ENCODE measurements around the gene FAM222B. TPM values are rescaled to one million over a fixed set of nuclear protein-coding genes. Genes with fewer than 3 reads are reported as not detected.
A peak's percentile ranks its signal among the peaks of the same experiment; 100 is the strongest.

FAM222B gene
- total RNA-seq, 1 experiment from 2014 or later: 4.8 TPM

DNA sequence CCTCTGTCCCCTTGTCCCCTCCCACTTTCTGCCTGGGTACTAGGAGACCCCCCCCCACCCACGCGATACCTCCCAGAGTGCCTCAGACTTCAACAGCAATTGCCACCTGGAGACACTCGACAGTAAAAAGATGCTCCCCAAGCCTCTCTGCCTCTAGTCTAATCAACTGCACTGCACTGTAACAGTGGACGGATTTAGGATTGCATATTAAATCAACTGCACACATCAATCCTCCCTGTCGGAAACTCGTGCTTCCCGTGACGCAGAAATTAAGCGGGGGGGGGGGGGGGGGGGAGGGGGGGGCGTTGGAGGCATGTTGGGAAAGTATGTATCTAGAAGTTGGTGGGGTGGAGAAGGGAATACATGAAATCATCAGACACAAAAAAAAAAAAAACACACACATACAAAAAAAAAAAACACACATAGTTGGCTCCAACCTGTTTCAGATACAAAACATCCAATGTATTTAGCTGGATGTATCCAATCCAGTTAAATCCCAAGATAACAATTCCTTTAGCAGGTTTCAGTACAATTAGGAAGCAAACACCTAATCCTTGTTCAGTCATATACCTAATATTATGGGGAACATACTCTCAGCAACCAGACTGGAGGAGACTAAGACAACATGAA, 29.7 kb downstream of the FAM222B start:
- no peak for TF ChIP-seq EZH2 (IDR thresholded peaks at IDR 0.05; ENCODE audit: low read length, unreplicated experiment)
- TF ChIP-seq, protein P1, sequence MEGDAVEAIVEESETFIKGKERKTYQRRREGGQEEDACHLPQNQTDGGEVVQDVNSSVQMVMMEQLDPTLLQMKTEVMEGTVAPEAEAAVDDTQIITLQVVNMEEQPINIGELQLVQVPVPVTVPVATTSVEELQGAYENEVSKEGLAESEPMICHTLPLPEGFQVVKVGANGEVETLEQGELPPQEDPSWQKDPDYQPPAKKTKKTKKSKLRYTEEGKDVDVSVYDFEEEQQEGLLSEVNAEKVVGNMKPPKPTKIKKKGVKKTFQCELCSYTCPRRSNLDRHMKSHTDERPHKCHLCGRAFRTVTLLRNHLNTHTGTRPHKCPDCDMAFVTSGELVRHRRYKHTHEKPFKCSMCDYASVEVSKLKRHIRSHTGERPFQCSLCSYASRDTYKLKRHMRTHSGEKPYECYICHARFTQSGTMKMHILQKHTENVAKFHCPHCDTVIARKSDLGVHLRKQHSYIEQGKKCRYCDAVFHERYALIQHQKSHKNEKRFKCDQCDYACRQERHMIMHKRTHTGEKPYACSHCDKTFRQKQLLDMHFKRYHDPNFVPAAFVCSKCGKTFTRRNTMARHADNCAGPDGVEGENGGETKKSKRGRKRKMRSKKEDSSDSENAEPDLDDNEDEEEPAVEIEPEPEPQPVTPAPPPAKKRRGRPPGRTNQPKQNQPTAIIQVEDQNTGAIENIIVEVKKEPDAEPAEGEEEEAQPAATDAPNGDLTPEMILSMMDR (conservative IDR thresholded peaks at IDR 0.05; ENCODE audit: low read depth, low read length): no peak
- no peak for TF ChIP-seq EZH2phosphoT487 (IDR thresholded peaks at IDR 0.05; ENCODE audit: borderline replicate concordance, low read length)
- peaks cover 9% of the 10 kb centered on the region for H3F3A ChIP-seq (ENCODE audit: low read length, unreplicated experiment)
- ChIA-PET POLR2A (ENCODE audit: unreplicated experiment) (interaction anchor here (0.6 to 0.7 kb wide), 2 partner anchors 25 to 151 kb away, joined by 8 to 25 read pairs; partner anchors contain the start of genes SDF2 and SUPT6H), CTCF (no interaction called here)
- peak overlapping the region; percentile 91 for H2AFZ ChIP-seq (ENCODE audit: low read length)
- intact Hi-C loops (cut with micrococcal nuclease): no loop called here
- peak overlapping the region; percentile 85 for H3K4me2 ChIP-seq (ENCODE audit: low read length)
- H3K36me3 ChIP-seq (ENCODE audit: low read depth, low read length): no peaks in the 10 kb centered on the region
- no peak for DNase-seq
- peaks cover 34% of the 10 kb centered on the region for H3K4me1 ChIP-seq (ENCODE audit: insufficient read depth, low read length)
- H3K4me3 ChIP-seq (ENCODE audit: low read length): peak overlapping the region; percentile 79
- no peaks in the 10 kb centered on the region for H3K9me2 ChIP-seq (replicated peaks; ENCODE audit: low read length)
- H3K9ac ChIP-seq (ENCODE audit: low read length): peak overlapping the region; percentile 88
- H3K9me3 ChIP-seq (ENCODE audit: low read length): no peaks in the 10 kb centered on the region
- ATAC-seq: peak; percentile 9
- no peaks in the 10 kb centered on the region for H3K27me3 ChIP-seq (ENCODE audit: low read length)
- H3K27ac ChIP-seq (ENCODE audit: low read length): peak overlapping the region; percentile 86
- no TSS peak for BruUV-seq (replicated peaks)
- H3K79me2 ChIP-seq (ENCODE audit: low read length): peaks cover 61% of the 10 kb centered on the region
- no peaks in the 10 kb centered on the region for H4K20me1 ChIP-seq (ENCODE audit: low read length)

DNA sequence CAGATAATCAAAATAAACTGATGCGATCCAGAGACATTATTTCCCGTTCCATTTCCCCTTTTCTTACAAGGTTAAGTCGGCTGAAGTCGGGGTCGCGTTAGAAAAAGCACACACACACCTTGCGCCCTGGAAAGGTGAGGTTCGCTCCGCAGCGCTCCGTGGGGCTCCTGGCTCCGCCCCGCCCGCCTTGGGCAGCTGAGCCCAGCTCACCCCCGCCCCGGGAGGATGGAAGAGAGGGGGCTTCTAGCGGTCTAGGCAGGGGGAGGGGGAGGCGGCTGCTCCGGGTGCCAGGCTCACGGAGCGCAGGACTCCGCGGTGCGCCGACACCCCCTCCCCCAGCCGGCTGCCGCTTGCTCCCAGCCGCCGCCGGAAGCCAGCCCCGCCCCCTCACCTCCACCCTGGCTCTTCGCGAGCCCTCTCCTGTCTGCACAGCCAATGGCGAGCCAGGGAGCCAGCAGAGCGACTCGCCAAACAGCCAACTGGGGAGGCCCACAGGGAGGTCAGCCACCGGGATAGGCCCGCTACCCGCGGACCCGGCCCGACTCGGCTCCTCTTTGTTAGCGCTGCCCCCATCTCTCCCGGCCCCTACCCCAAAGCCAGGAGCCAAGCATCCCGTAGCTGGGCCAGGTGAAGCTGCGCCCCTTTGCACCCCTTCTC, 30.4 kb downstream of the FAM222B start:
- peak overlapping the region; percentile 89 for H3K4me2 ChIP-seq (ENCODE audit: low read length)
- ChIA-PET POLR2A (ENCODE audit: unreplicated experiment) (interaction anchor here (0.7 kb wide), 1 partner anchor 25 kb away, joined by 8 read pairs; no protein-coding TSS in a partner anchor), CTCF (no interaction called here)
- no peaks in the 10 kb centered on the region for H3K36me3 ChIP-seq (ENCODE audit: low read depth, low read length)
- no peaks in the 10 kb centered on the region for H3K27me3 ChIP-seq (ENCODE audit: low read length)
- H3F3A ChIP-seq (ENCODE audit: low read length, unreplicated experiment): peaks cover 9% of the 10 kb centered on the region
- no peaks in the 10 kb centered on the region for H4K20me1 ChIP-seq (ENCODE audit: low read length)
- H3K9me3 ChIP-seq (ENCODE audit: low read length): no peaks in the 10 kb centered on the region
- H3K9me2 ChIP-seq (replicated peaks; ENCODE audit: low read length): no peaks in the 10 kb centered on the region
- TF ChIP-seq EZH2 (IDR thresholded peaks at IDR 0.05; ENCODE audit: low read length, unreplicated experiment): no peak
- no peak for TF ChIP-seq EZH2phosphoT487 (IDR thresholded peaks at IDR 0.05; ENCODE audit: borderline replicate concordance, low read length)
- TF ChIP-seq, protein P1 (conservative IDR thresholded peaks at IDR 0.05; ENCODE audit: low read depth, low read length): no peak
- peak overlapping the region; percentile 88 for H3K9ac ChIP-seq (ENCODE audit: low read length)
- peak overlapping the region; percentile 86 for H3K27ac ChIP-seq (ENCODE audit: low read length)
- H3K4me1 ChIP-seq (ENCODE audit: insufficient read depth, low read length): peaks cover 40% of the 10 kb centered on the region
- peaks cover 63% of the 10 kb centered on the region for H3K79me2 ChIP-seq (ENCODE audit: low read length)
- DNase-seq (peak; percentile 92), ATAC-seq (peak; percentile 94)
- peak overlapping the region; percentile 91 for H2AFZ ChIP-seq (ENCODE audit: low read length)
- intact Hi-C loops (cut with micrococcal nuclease): no loop called here
- BruUV-seq (replicated peaks): no TSS peak
- peak overlapping the region; percentile 79 for H3K4me3 ChIP-seq (ENCODE audit: low read length)

All from PC-3 (cell line).